ENCODE data around the gene DDX6. TPM values are rescaled to one million over a fixed set of nuclear protein-coding genes. Genes with fewer than 3 reads are reported as not detected.

DDX6 gene
- total RNA-seq, 4 donors from 2014 or later, result 110 to 178 (median 142) TPM

GRCh38 chr11:118790357-118791110 lies 430 bp downstream of the DDX6 start:
- WGBS, 2 donors, result 0% methylated on average over 31 to 33 of the region's 54 CpGs
- no peak for TF ChIP-seq POLR2A (IDR thresholded peaks at IDR 0.05)
- TF ChIP-seq CTCF (IDR thresholded peaks at IDR 0.05), result peak in 4 of 6 experiments; percentile 10 to 40 (median 32)
- Histone ChIP-seq H3K4me3 (replicated peaks in 1 of 3) (peak overlapping the region; percentile 77 to 86 (median 82)), H3K27ac (peak overlapping the region; percentile 99 to 100 (median 100)), H3K4me1 (peaks cover 18 to 33% of the 10 kb centered on the region in 2 donors), H3K36me3 (peaks cover 0 to 3% of the 10 kb centered on the region in 2 donors), H3K9me3 (no peaks in the 10 kb centered on the region), H3K27me3 (no peaks in the 10 kb centered on the region)
- DNase-seq, result peak; percentile 47 to 49
- intact Hi-C loops (cut with DNase I), result loop anchor here (10.0 kb wide), 1 partner anchor 114 kb away; no protein-coding TSS in a partner anchor

- Histone ChIP-seq H3K9me3 (no peaks in the 10 kb centered on the region), H3K4me3 (replicated peaks in 1 of 3) (peak overlapping the region; percentile 77 to 86 (median 82)), H3K36me3 (peaks cover 3% of the 10 kb centered on the region in 2 donors), H3K27me3 (no peaks in the 10 kb centered on the region), H3K27ac (peak overlapping the region; percentile 99 to 100 (median 100)), H3K4me1 (peaks cover 18 to 33% of the 10 kb centered on the region in 2 donors)
- TF ChIP-seq POLR2A (IDR thresholded peaks at IDR 0.05), result peak in 1 of 2 donors; percentile 11
- no peak for TF ChIP-seq CTCF (IDR thresholded peaks at IDR 0.05)
- 1 to 3% methylated on average over 18 of the region's 18 CpGs for WGBS, 2 donors
- intact Hi-C loops (cut with DNase I), result loop anchor here (10.0 kb wide), 1 partner anchor 115 kb away; no protein-coding TSS in a partner anchor
- peak in 1 of 2 donors; percentile 28 for DNase-seq
Observed at GRCh38 chr11:118789501-118790356, 1.2 kb downstream of the DDX6 start.

DNA sequence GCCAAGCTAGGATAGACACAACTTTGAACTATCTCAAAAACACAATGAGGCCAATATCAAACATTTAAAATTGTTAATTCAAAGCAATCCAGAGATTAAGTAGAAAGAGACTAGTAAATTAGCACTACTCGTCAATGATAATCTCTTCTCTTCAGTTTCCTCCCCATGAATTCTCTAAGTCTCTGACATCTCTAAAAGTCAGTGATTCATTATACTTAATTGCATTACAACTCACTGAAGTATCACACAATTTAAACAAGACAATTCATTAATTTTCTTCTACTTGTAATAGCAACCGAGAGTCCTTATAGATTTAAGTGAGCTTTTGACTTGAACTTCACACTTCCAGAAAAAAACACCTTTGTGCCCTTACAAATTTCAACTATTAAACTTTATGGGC lies 4.3 kb downstream of the DDX6 start:
- TF ChIP-seq CTCF (IDR thresholded peaks at IDR 0.05), result no peak
- no peak for TF ChIP-seq POLR2A (IDR thresholded peaks at IDR 0.05)
- no peak overlapping the region for H3K27ac ChIP-seq
- H3K4me1 ChIP-seq, result peaks cover 11 to 36% of the 10 kb centered on the region in 2 donors
- H3K9me3 ChIP-seq, result no peaks in the 10 kb centered on the region
- H3K4me3 ChIP-seq (replicated peaks in 1 of 3), result no peak overlapping the region
- intact Hi-C loops (cut with DNase I), result no loop called here
- DNase-seq, result no peak
- H3K27me3 ChIP-seq, result no peaks in the 10 kb centered on the region
- H3K36me3 ChIP-seq, result peaks cover 12 to 14% of the 10 kb centered on the region in 2 donors
- 52 to 60% methylated on average over 2 of the region's 2 CpGs for WGBS, 2 donors

- Histone ChIP-seq H3K4me3 (replicated peaks in 1 of 3) (no peak overlapping the region), H3K4me1 (peaks cover 11 to 38% of the 10 kb centered on the region in 2 donors), H3K27ac (no peak overlapping the region), H3K9me3 (no peaks in the 10 kb centered on the region), H3K27me3 (no peaks in the 10 kb centered on the region), H3K36me3 (peaks cover 19 to 22% of the 10 kb centered on the region in 2 donors)
- no peak for DNase-seq
- TF ChIP-seq CTCF (IDR thresholded peaks at IDR 0.05) (no peak), POLR2A (IDR thresholded peaks at IDR 0.05) (no peak)
- intact Hi-C loops (cut with DNase I), result no loop called here
- WGBS, 2 donors, result 65 to 68% methylated on average over 3 of the region's 3 CpGs
Observed at GRCh38 chr11:118785362-118785761, 5.6 kb downstream of the DDX6 start.

Data from thyroid gland (tissue), 4 donors.